Measurements from ENCODE around the gene MED12L. TPM values are rescaled to one million over a fixed set of nuclear protein-coding genes. Genes with fewer than 3 reads are reported as not detected.
"Not testable (repeated sequence)": the region's sequence is repeated elsewhere in the genome, so short reads cannot be mapped to it uniquely, and the experiment has no call there.

The MED12L gene
- polyA plus RNA-seq, 1 donor, result 9.7 TPM

GRCh38 chr3:151135541-151136337 is 50.3 kb downstream of the MED12L start:
- DNase-seq, result no peak

DNA sequence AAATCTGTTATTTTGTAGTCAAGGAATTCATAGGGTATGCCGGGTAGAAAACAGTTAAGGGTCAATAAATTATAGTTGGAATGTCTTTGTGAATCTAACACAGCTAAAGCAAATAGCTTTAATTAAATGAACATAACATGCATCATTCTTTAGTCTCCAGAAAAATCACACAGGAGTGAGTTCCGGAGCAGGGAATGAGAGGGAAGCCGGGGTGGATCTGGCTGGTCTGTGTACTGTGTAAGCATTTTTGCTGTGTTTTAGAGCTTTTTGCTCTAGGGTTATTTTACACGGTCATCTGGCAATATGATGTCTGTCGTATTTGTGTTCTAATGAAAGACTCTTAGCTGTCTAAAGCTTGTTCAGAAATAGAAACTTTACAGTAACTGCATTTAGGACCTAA is 57.5 kb downstream of the MED12L start:
- DNase-seq, result no peak

DNA sequence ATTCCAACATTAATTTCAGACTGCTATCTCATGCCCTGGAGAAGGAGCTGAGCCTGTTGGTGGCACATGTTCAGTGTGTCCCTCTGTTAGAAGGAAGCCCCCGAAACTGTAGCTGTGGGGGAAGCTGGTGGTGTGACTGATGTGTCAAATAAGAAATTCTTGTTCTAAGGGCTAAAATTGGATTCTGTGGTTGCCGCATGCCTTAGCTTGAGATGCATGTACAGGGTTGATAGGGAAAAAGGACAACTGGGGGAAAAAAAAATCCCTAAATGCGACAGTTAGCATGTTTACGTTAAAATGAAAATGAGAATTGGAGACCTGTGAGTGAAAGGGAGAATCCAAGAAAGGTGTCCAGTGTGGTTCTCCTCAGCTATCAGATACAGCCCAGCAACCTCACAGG is 58.6 kb downstream of the MED12L start:
- DNase-seq, result no peak

GRCh38 chr3:151144760-151145159 is 59.3 kb downstream of the MED12L start:
- no peak for DNase-seq

- no peak for DNase-seq
These were observed 60.2 kb downstream of the MED12L start for GRCh38 chr3:151145713-151146070.

DNA sequence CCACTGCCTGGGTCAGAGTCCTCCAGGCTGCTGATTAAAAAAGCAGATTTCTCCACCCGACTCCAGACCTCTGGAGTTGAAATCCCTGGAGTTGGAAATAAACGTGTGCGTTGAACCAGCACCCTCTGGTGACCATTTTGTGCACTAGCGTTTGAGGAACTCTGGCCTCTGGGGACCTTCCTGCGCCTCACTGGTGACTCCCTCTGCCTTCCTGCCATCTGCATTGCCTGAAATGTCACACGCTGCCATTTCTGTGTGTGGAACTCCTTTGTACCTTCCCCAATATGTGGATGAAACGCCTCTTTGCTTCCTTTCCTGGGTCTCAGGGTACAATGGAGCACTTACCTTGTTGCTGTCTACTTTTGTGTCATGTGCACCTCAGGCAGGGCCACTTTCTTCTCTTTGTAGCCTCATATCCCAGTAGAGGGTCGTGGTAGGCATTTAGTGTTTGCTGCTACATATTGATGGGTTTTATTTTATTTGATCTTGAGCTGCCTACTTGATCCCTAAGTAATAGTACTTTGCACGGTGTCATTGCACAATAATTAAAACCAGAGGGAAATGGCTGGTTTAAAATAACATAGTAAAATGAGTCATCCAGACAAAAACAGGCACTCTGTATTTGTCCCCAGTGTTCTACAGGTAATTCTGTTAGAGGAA is 60.7 kb downstream of the MED12L start:
- peak; percentile 76 for DNase-seq

GRCh38 chr3:151146731-151147091 is 61.2 kb downstream of the MED12L start:
- DNase-seq, result no peak

DNA sequence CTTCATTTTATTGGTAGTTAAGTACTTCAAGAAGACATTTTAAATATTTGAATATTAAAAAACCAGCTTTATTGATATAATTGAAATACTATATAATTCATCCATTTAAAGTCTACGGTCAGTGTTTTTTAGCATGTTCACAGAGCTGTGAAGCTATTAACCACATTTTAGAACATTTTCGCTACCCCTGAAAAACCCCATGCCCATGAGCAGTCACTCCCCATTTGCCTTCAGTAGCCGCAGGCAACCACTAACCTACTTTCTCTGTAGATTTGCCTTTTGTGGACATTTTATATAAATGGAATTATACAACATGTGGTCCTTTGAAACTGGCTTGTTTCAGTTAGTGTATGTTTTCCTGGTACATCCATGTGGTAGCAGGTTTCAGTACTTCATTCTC is 61.8 kb downstream of the MED12L start:
- no peak for DNase-seq

- DNase-seq, result no peak
These were observed 67.1 kb downstream of the MED12L start for GRCh38 chr3:151152455-151153079.

GRCh38 chr3:151154566-151154965 is 69.1 kb downstream of the MED12L start:
- no peak for DNase-seq

DNA sequence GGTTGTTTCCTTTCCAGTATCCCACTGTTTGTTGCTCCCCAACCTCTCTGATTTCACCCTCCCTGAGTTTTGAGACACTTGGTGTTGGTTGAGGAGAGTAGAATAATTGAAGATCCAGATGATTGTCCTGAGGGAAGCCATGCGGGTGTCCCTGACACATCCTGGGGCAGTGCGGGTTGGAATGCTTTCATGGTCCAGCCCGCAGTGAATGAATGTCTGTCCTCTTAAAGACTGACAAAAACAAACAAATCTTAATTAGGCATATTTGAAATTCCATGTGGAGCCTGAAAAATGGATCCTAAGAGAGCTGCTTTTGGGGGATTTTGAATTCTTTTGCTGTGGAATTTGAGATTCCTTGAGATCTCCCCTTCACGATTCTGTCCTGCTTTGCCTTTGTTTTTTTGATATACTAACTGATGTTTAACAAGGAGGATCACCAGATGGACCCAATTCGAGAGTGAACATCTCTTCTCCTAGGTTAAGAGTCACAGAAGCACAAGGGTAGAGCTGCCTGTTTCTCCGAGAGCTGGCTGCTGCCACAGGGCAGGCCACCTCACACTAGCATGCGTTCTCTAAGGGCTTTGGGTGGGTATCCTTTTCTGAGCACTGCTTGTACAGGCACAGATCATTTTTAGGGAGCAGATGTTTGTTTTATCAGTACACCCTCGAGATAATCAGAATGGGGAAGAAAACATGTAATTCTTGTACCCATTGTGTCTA is 70.1 kb downstream of the MED12L start:
- DNase-seq, result no peak

- DNase-seq, result no peak
These were observed 71.3 kb downstream of the MED12L start for GRCh38 chr3:151156618-151157216.

DNA sequence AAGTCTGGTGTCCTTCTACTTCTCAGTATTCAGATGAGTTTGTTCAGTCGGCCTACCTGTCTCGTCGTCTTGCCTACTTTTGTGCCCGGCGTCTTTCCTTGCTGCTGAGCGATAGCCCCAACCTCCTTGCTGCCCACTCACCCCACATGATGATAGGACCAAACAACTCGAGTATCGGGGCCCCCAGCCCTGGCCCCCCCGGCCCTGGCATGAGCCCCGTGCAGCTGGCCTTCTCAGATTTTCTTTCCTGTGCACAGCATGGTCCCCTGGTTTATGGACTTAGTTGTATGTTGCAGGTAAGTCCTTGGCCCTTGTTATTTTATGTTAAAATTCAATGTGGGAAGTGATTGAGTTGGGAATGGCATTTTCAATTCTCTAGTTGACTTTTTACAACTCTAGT is 74.3 kb downstream of the MED12L start:
- no peak for DNase-seq

DNA sequence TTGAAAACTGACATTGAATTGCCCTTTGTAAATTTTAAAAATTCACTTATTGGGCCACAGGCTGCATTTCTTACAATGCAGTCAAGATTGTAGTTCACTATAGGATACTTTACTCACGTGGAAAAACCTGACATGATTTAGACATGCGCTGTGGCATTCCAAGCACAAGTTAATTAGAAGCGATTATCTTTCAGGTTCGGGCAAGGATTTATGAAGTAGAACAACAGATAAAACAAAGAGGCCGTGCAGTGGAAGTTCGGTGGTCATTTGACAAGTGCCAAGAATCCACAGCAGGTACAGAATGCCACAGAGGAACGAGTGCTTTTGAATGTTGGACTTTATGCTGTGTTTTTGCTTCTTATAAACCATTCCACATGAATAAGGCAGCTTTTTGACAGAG is 79.8 kb downstream of the MED12L start:
- DNase-seq, result no peak

GRCh38 chr3:151166161-151166560 is 80.7 kb downstream of the MED12L start:
- DNase-seq, result no peak

DNA sequence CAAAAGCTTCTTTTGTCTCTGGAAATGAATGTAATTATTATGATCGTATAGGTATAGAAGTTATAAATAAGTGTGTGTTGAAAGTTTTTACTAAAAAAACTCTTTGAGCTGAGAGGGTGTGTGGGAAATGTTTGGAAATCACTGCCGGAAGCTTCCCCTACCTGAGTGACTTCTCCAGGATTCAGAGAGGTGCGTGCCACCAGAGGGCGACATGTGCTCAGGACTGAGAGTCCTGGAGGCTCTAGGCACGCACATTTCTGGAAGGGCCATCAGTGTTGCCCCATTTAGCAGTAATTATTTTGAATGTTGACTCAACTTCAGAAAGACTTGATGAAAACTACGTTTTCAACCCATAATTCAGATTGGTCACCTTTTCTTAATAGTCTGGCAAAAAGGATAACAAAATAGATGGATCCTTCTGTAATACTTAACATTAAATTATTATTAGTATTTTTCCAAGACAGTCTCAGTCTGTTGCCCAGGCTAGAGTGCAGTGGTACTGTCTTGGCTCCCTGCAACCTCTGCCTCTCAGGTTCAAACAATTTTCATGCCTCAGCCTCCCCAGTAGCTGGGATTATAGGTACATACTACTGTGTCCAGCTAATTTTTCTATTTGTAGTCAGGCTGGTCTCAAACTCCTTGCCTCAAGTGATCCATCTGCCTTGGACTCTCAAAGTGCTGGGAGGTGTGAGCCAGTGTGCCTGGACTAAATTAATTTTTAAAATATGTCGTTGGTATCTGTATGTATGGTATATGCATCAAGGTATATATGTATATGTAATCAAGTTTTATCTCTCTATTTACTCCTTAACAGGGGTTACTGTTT is 83.0 kb downstream of the MED12L start:
- peak; percentile 52 for DNase-seq

DNA sequence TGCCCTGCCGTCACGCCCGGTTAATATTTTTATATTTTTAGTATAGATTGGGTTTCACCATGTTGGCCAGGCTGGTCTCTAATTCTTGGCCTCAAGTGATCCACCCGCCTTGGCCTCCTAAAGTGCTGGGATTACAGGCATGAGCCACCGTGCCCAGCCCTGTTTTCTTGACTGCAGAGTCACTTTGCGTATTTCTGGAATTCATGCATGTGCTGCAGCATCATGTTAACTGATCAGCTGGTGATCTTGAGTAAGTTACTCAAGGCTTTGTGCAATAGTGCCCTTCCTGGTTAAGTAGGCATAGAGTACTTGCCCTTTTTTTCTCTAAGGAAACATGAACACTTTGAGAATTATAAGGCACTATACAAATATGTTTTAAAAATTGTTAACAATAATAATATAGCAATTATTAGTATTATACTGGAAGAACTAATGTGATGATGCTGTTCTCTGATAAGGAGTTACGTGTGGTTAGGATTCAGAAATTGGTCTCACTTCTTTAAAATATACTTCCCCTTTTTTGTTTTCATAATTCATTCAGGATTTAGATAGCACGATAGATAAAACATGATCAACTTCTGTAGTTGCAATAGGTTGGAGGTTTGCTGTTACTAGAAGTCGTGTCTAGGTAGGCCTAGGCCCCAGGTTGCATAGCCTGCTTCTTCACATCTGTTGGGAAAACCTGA is 83.9 kb downstream of the MED12L start:
- DNase-seq, result no peak

GRCh38 chr3:151169948-151170679 is 84.7 kb downstream of the MED12L start:
- not testable (repeated sequence) for DNase-seq

DNA sequence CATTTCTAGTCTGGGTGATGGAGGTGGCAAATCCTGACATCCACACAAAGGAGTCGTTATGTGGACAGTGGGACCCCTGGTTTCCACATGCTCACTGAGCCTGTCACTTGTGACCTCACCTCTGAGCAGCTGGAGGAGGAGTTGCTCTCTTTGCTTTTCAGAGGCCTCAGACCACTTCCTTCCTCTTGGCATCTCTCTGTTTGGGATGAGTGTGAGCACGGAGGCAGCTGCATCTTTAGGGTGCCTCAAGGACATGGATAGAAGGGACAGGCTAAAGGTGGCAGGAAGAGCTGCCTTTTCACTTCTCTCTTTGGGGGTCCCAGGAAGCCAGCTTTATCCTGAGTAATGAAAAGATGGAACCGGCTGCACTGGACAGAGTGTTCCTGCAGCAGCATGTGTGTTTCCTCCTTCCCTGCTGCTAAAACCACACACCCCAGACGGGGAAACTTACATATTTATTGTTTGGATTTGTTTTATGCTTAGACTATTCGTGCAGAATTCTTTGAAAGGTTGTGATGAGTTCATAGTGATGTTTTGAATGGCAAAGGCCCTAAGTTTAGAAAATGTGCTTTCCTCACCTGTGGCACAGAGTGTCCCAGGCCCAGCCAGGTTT is 85.8 kb downstream of the MED12L start:
- DNase-seq, result no peak

DNA sequence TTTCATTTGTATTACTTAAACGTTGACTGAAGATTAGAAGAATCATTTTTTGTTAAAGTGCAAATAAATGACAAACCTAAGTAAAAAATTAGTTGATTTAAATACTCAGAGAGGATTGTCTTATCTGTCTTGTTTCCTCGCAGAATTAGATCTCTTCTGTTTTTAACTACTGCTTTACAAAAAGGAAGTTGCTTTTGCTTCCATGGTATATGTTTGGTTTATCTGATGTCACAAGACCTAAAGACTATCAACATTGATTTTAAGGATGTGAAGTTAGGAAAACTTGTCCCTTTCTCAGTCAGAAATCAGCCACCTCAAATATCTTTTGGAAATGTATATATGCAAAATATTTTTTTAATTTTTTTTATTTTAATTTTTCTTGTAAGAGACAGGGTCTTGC is 88.9 kb downstream of the MED12L start:
- DNase-seq, result no peak
